ENCODE results near the gene SQSTM1.
"Not testable (repeated sequence)": the region's sequence is repeated elsewhere in the genome, so short reads cannot be mapped to it uniquely, and the experiment has no call there.

SQSTM1 gene

DNA sequence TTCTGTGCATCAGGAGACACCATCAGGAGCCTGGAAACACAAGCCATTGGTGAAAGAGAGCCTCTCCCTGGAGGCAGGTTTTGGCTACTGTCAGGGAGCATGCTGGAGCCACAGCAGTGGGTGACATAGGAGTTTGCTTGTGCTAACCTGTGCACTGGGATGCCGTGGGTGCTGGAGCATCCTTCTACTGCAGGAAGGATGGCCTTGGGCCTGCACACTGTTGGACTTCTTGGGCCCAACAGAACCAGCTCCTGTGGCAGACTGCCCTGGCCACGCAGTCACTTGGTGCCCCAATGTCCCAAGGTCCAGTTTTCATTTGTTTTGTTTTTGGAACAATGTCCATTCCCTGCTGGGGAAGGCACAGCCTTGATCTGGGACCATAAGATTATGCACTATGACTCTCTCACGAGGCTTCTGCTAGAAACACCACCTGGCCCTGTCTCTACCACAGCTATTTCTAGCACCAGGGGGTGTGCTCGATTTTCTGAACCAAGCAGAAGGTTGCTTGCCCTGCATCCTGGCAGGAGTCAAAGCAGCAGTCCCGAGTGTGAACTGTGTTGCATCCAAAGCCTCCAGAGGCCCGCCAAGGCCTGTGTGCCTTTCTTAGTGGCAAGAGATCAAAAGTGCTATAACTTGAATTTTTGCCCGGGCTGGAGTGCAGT, 32.4 kb upstream of the SQSTM1 start:
- Mint-ChIP-seq H3K36me3 (peaks cover 1% of the 10 kb centered on the region), H3K27ac (peak overlapping the region; percentile 49), H3K27me3 (peaks cover 8% of the 10 kb centered on the region), H3K9me3 (no peaks in the 10 kb centered on the region), H3K4me3 (no peak overlapping the region), H3K4me1 (peaks cover 6% of the 10 kb centered on the region)
- no peak for DNase-seq
- CTCF ChIA-PET: interaction anchor here (1.4 to 1.9 kb wide), 2 partner anchors 14 to 26 kb away, joined by 3 to 5 read pairs; no protein-coding TSS in a partner anchor

DNA sequence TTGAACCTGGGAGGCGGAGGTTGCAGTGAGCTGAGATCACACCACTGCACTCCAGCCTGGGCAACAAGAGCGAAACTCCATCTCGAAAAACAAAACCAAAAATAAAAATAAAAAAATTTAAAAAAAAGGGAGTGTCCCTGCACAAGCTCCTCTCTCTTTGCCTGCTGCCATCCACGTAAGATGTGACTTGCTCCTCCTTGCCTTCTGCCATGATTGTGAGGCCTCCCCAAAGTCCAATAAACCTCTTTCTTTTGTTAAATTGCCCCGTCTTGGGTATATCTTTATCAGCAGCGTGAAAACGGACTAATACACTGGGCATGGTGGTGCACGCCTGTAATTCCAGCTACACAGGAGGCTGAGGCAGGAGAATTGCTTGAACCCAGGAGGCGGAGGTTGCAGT, 31.4 kb upstream of the SQSTM1 start:
- H3K4me1 Mint-ChIP-seq: peaks cover 15% of the 10 kb centered on the region
- H3K4me3 Mint-ChIP-seq, DNase-seq, H3K27ac Mint-ChIP-seq, CTCF ChIA-PET, H3K36me3 Mint-ChIP-seq, H3K9me3 Mint-ChIP-seq: not testable (repeated sequence)
- H3K27me3 Mint-ChIP-seq: peaks cover 16% of the 10 kb centered on the region

DNA sequence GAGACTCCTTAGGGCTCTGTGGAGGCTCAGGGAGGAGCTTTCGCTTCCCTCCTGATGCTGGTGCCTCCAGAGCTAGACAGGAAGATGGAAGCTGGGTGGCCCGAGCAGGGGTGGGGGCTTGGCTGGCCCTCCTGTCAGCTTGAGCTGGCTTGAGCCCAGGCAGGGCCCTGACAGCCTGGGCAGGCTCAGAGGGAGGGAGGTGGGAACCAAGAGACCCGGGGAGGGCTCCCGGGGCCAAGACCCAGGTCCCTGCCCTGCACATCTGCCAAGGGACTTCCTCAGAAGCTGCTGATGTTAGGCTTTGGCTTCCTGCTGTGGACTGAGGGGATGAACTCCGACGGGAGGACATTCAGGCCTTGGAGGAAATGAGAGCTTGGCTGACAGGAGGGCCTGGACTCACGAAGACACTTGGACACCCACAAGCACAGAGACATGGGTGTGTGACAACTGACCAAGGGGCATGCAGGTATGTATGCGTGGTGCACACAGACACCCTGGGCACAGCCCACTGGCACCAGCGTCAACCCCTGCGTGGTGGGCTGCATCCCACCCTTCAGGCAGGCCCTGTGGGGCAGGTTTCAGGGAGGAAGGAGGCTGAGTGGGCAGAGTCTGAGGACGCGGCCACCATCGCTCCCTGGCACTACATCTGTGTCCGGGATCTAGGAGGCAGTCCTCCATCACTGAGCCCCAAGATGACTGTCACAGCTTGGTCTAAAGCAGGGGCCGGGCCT, 28.7 kb upstream of the SQSTM1 start:
- no peak for DNase-seq
- peak overlapping the region; percentile 49 for H3K27ac Mint-ChIP-seq
- no peak overlapping the region for H3K4me3 Mint-ChIP-seq
- H3K27me3 Mint-ChIP-seq: peaks cover 21% of the 10 kb centered on the region
- peaks cover 2% of the 10 kb centered on the region for H3K36me3 Mint-ChIP-seq
- CTCF ChIA-PET: interaction anchor here (1.1 to 5.7 kb wide), 3 partner anchors 10 to 29 kb away, joined by 4 to 32 read pairs (median 4); no protein-coding TSS in a partner anchor
- H3K9me3 Mint-ChIP-seq: no peaks in the 10 kb centered on the region
- H3K4me1 Mint-ChIP-seq: peaks cover 30% of the 10 kb centered on the region

DNA sequence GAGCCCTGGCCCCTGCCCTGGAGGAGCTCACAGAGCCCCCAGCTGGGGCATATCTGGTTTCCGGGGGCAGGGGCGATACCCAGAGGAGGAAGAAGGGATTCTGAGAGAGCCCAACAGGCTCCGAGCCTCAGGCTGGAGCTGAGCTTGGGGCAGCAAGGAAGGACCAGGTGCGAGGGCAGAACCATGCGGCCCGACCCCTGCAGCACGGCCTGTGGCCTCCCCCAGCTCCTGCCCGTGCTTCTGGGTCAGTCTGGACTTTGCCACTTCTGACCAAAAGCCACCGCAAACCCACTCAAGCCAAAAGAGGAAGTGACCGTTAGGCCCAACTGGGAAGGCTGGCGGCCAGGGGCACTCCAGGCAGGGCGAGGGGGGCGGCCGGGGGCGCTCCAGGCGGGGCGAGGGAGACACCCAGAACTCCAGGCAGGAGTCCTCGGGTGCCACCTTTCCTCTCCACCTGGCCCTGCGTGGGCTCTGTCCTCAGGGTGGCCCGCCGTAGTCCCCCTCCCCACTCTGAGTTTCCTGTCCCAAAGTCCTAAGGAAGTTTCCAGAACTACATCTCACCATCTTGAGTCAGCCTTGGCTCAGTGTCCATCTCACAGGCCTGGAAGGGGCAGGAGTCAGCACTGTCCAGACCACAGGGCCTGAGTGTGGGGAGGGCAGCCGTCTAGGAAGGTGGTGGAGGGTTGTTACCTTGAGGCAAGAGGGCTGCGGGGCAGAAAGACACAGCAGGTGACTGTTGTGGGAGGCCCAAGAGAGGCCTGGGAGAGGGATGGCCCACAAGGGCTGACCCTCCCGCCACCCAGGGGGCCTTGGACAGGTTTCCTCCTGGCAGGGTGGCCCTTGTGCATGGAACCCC, 27.9 kb upstream of the SQSTM1 start:
- Mint-ChIP-seq H3K4me3 (no peak overlapping the region), H3K36me3 (peaks cover 6% of the 10 kb centered on the region), H3K9me3 (no peaks in the 10 kb centered on the region), H3K4me1 (peaks cover 30% of the 10 kb centered on the region), H3K27me3 (peaks cover 21% of the 10 kb centered on the region), H3K27ac (peak overlapping the region; percentile 69)
- CTCF ChIA-PET: interaction anchor here (5.7 kb wide), 1 partner anchor 29 kb away, joined by 32 read pairs; no protein-coding TSS in a partner anchor
- no peak for DNase-seq

DNA sequence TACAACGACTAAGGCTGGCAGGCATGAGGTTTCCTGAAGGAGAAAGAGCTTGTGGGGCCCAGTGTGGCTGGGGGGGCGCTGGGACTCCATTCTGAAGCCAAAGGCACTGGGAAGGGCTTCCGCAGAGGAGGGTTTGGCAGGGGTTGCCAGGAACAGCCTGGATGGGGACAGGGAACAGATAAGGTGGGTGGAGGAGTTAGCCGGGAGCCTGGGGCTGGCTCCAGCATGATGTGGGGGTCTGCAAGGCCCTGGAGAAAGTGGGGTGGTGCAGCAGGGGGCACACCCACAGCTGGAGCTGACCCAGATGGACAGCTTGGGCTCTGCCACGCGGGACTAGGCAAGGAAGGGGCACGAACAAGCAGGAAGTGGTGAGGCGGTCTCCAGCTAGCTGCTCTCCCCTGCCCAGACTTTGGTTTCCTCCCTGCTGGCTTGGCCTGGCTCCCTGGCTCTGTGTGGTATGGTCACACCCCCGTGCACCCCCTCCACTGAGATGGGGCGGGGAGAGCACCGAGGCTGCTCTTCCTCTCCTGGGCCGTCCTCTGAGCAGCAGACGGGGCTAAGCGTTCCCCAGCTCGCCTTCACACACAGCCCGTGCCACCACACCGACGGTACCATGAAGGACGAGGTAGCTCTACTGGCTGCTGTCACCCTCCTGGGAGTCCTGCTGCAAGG, 27.1 kb upstream of the SQSTM1 start, which contains the start of gene LTC4S:
Gene LTC4S, plus strand, starts transcription at position 519 of the 672 bp plus-strand sequence. Its CDS starts 95 bp downstream, at position 614.
- peaks cover 30% of the 10 kb centered on the region for H3K4me1 Mint-ChIP-seq
- DNase-seq: peak; percentile 71
- CTCF ChIA-PET: interaction anchor here (0.8 to 5.7 kb wide), 2 partner anchors 18 to 30 kb away, joined by 3 to 32 read pairs; no protein-coding TSS in a partner anchor
- no peaks in the 10 kb centered on the region for H3K9me3 Mint-ChIP-seq
- H3K4me3 Mint-ChIP-seq: peak within 1 kb of the TSS; percentile 65
- peaks cover 21% of the 10 kb centered on the region for H3K27me3 Mint-ChIP-seq
- H3K27ac Mint-ChIP-seq: peak within 1 kb of the TSS; percentile 69
- peaks cover 6% of the 10 kb centered on the region for H3K36me3 Mint-ChIP-seq

DNA sequence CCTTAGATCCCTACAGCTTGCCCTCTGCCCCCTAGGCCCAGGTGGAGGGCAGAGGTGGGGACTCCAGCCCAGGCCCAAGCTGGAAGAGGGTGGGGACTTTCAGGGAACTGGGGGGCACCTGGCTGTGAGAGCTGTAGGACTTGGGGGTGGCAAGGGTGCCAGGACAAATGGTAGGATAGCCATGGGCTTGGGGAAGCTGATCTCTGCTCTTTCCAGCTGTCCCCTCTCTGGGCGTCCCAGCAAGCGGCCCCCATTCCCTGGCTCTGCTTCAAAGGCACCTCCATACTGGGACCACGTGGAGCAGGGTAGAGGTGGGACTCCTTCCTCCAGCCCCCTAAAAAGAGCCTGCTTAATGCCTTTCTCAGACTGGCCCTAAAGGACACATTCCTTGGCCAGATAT, 26.5 kb upstream of the SQSTM1 start:
- no peak for DNase-seq
- Mint-ChIP-seq H3K27ac (no peak overlapping the region), H3K36me3 (peaks cover 7% of the 10 kb centered on the region), H3K9me3 (no peaks in the 10 kb centered on the region), H3K27me3 (peaks cover 21% of the 10 kb centered on the region), H3K4me1 (peaks cover 30% of the 10 kb centered on the region), H3K4me3 (peak overlapping the region; percentile 65)
- CTCF ChIA-PET: interaction anchor here (0.8 to 5.7 kb wide), 2 partner anchors 17 to 31 kb away, joined by 3 to 32 read pairs; no protein-coding TSS in a partner anchor

DNA sequence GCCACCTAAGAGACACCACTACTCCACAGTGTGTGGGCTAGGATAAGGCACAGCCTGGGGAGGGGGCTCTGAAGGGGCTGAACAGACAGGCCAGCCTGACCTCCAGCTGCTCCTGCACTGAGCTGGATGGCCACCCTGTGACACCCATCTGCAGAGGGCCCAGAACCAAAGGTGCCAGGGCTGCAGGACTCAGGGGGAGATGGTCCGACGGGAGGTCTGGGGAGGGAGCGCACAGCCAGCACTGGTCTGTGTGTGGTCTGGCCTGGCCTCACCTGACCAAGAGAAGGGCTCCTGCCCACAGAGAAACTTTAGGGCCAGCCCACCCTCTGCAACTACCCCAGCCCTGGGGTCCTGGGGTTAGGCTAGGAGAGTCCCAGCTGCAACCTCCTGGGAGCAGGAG, 26.1 kb upstream of the SQSTM1 start:
- H3K27ac Mint-ChIP-seq: no peak overlapping the region
- no peak for DNase-seq
- H3K27me3 Mint-ChIP-seq: peaks cover 21% of the 10 kb centered on the region
- peak overlapping the region; percentile 65 for H3K4me3 Mint-ChIP-seq
- peaks cover 11% of the 10 kb centered on the region for H3K36me3 Mint-ChIP-seq
- H3K9me3 Mint-ChIP-seq: no peaks in the 10 kb centered on the region
- CTCF ChIA-PET: interaction anchor here (5.7 kb wide), 1 partner anchor 31 kb away, joined by 32 read pairs; no protein-coding TSS in a partner anchor
- H3K4me1 Mint-ChIP-seq: peaks cover 30% of the 10 kb centered on the region

DNA sequence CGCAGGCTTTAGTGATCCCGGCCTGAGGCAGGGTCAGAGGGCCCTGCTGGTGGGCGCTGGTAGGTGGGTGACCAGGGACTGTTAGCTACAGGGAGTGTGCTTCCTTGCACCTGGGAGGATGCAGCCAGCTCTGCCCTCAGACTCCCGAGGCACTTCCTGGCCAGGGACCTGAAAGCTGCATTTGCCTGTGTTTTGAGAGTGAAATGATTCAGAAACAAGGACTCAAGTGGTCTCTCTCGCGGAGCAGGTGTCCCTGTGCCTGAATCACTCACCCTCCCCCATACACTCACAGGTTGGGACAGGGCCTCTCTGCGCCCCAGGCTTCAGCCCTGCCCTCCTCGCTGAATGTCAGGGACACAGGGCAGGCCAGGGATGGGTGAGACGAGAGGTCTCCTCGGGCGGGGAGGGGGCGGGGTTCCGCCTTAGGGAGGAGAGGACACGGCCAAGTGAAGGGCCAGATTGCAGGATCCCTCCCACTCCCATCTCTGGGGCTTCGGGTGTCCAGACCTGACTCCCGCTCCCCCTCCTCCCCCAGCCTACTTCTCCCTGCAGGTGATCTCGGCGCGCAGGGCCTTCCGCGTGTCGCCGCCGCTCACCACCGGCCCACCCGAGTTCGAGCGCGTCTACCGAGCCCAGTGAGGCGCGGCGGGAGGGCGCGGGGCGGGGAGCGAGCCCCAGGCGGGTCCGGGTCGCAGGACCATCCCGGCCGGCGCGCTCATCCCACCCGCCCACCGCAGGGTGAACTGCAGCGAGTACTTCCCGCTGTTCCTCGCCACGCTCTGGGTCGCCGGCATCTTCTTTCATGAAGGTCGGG, 25.4 kb upstream of the SQSTM1 start:
- no peaks in the 10 kb centered on the region for H3K9me3 Mint-ChIP-seq
- H3K27ac Mint-ChIP-seq: peak overlapping the region; percentile 65
- no peak for DNase-seq
- H3K4me3 Mint-ChIP-seq: peak overlapping the region; percentile 65
- H3K4me1 Mint-ChIP-seq: peaks cover 30% of the 10 kb centered on the region
- CTCF ChIA-PET: interaction anchor here (0.8 to 5.7 kb wide), 3 partner anchors 11 to 32 kb away, joined by 3 to 32 read pairs (median 4); no protein-coding TSS in a partner anchor
- peaks cover 21% of the 10 kb centered on the region for H3K27me3 Mint-ChIP-seq
- peaks cover 14% of the 10 kb centered on the region for H3K36me3 Mint-ChIP-seq

DNA sequence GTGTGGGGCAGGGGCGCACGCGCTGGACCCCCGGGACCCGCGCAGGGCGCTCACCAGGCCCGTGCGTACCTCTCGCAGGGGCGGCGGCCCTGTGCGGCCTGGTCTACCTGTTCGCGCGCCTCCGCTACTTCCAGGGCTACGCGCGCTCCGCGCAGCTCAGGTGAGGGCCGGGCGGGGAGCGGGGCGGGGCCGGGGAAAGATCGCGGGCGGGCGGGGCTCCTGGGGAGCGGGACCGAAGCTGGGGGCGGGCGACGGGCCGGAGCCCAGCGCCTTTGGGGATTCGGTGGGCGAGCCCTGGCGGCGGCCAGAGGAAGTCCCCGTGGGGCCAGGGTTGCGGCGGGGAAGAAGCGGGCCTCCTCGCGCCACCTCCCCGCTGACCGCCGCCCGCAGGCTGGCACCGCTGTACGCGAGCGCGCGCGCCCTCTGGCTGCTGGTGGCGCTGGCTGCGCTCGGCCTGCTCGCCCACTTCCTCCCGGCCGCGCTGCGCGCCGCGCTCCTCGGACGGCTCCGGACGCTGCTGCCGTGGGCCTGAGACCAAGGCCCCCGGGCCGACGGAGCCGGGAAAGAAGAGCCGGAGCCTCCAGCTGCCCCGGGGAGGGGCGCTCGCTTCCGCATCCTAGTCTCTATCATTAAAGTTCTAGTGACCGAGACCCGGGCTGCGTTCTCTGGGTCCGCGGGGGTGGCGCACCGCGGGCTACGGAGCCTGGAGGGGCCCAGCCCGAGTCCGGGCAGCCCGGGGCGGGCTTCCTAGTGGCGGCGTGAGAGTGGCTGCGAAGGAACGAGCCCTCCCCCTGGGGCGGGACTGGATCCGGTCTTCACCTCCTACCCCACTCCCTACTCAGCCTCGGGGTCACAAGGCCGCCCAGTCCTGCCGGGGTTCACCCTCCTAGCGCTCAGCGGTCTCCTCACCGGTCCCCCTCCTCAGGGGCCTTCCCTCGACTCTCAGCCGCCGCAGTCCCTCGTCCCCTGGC, 24.6 kb upstream of the SQSTM1 start:
- peak overlapping the region; percentile 60 for H3K4me3 Mint-ChIP-seq
- peak; percentile 76 for DNase-seq
- peaks cover 14% of the 10 kb centered on the region for H3K36me3 Mint-ChIP-seq
- H3K27ac Mint-ChIP-seq: no peak overlapping the region
- H3K4me1 Mint-ChIP-seq: peaks cover 30% of the 10 kb centered on the region
- CTCF ChIA-PET: interaction anchor here (0.6 to 5.7 kb wide), 5 partner anchors 10 to 198 kb away, joined by 3 to 32 read pairs (median 3); no protein-coding TSS in a partner anchor
- H3K27me3 Mint-ChIP-seq: peaks cover 21% of the 10 kb centered on the region
- H3K9me3 Mint-ChIP-seq: no peaks in the 10 kb centered on the region

DNA sequence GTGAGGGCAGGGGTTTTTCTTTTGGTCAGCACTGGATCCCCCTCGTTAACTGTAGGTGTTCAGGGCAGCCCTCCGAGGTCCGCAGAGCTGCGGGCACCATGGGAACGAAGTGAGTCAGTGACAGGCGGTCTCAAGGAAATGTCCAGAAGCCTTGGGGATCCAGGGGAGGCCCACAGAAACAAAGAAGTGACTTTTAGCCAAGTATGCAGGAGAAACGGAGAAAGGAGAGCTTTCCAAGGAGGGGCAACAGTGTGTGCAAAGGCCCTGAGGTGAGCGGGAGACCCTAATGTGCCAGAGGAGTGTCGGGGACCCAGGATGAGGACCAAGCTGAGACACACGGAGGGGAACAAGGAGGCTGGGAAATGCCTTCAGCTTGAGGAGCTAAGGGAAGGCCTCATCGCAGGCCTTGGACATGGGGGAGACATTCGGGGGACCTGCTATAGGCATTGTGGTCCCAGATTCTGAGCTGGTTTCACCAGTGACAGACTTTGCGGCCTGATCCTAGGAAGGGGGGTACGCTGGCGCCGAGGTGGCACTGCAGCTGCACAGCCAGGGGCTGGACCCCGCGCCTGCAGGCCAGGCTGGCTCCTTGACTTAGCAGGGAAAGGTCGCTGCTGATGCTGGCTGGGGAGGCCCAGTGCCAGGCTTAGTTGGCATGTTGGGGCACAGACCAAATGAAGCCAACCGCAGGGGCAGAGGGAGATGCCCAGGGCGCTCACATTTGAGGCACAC, 23.7 kb upstream of the SQSTM1 start:
- Mint-ChIP-seq H3K27ac (peak overlapping the region; percentile 6), H3K4me3 (peak overlapping the region; percentile 60), H3K4me1 (peaks cover 35% of the 10 kb centered on the region), H3K27me3 (peaks cover 24% of the 10 kb centered on the region), H3K36me3 (peaks cover 17% of the 10 kb centered on the region), H3K9me3 (no peaks in the 10 kb centered on the region)
- CTCF ChIA-PET: interaction anchor here (0.6 to 5.7 kb wide), 6 partner anchors 9 to 295 kb away, joined by 3 to 32 read pairs (median 4); no protein-coding TSS in a partner anchor
- no peak for DNase-seq

DNA sequence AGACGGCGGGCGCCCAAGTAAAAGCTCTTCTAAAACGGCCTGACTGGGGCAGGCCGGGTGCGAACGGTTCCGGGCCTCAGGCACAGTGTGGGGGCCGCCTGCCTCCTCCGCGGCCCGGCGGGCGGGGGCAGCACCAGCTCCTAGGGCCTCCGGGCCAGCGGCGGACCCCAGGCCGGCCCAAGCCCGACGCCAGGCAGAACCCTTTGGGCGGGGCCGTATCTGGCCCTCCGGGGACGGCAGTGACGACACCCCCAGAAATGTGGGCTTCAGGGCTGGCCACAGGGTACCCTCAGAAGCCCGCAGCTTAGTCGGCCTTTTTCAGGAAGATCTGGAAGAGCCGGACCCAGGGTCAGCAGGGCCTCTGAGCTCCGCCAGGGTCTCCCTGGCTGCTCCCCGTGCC, 23.0 kb upstream of the SQSTM1 start:
- CTCF ChIA-PET: interaction anchor here (1.0 to 5.7 kb wide), 4 partner anchors 16 to 294 kb away, joined by 3 to 32 read pairs (median 5); no protein-coding TSS in a partner anchor
- peaks cover 35% of the 10 kb centered on the region for H3K4me1 Mint-ChIP-seq
- no peaks in the 10 kb centered on the region for H3K9me3 Mint-ChIP-seq
- DNase-seq: no peak
- H3K27me3 Mint-ChIP-seq: peaks cover 19% of the 10 kb centered on the region
- no peak overlapping the region for H3K27ac Mint-ChIP-seq
- H3K36me3 Mint-ChIP-seq: peaks cover 17% of the 10 kb centered on the region
- H3K4me3 Mint-ChIP-seq: no peak overlapping the region

Data from activated naive CD4-positive, alpha-beta T cell treated with anti-CD3 and anti-CD28 coated beads, Interleukin-2, amount 10 ng/mL, durations not matched to agents 7 days and 5 days (primary cell).